ENCODE results near the gene TARBP1.
"Not testable (repeated sequence)": the region's sequence is repeated elsewhere in the genome, so short reads cannot be mapped to it uniquely, and the experiment has no call there.

DNA sequence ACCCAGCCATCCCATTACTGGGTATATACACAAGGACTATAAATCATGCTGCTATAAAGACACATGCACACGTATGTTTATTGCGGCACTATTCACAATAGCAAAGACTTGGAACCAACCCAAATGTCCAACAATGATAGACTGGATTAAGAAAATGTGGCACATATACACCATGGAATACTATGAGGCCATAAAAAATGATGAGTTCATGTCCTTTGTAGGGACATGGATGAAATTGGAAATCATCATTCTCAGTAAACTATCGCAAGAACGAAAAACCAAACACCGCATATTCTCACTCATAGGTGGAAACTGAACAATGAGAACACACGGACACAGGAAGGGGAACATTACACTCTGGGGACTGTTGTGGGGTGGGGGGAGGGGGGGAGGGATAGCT, 79.5 kb downstream of the TARBP1 start:
- TF ChIP-seq, protein P1, sequence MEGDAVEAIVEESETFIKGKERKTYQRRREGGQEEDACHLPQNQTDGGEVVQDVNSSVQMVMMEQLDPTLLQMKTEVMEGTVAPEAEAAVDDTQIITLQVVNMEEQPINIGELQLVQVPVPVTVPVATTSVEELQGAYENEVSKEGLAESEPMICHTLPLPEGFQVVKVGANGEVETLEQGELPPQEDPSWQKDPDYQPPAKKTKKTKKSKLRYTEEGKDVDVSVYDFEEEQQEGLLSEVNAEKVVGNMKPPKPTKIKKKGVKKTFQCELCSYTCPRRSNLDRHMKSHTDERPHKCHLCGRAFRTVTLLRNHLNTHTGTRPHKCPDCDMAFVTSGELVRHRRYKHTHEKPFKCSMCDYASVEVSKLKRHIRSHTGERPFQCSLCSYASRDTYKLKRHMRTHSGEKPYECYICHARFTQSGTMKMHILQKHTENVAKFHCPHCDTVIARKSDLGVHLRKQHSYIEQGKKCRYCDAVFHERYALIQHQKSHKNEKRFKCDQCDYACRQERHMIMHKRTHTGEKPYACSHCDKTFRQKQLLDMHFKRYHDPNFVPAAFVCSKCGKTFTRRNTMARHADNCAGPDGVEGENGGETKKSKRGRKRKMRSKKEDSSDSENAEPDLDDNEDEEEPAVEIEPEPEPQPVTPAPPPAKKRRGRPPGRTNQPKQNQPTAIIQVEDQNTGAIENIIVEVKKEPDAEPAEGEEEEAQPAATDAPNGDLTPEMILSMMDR (IDR thresholded peaks at IDR 0.05; ENCODE audit: insufficient read depth, low read length): not testable (repeated sequence)
- not testable (repeated sequence) for TF ChIP-seq GABPA (IDR thresholded peaks at IDR 0.05; ENCODE audit: low read depth); POLR2AphosphoS5 (IDR thresholded peaks at IDR 0.05; ENCODE audit: low read depth); REST (IDR thresholded peaks at IDR 0.05; ENCODE audit: insufficient replicate concordance, low read depth); SPI1 (IDR thresholded peaks at IDR 0.05; ENCODE audit: borderline replicate concordance, low read depth)

Measured in HL-60 (cell line).